OCI-LY7 (cell line): ENCODE data around the gene RFX7. TPM values are rescaled to one million over a fixed set of nuclear protein-coding genes. Genes with fewer than 3 reads are reported as not detected.

Experiments used
- BruUV-seq: library from RNA; stranded (reverse); fragments of 400-500 nt; replicated peaks from 2 replicates; lab custom pipeline; 2021; lab: Mats Ljungman, UMichigan
- CTCF ChIA-PET: fragments of 300-600 bp; sonication (Branson Sonifier 250); formaldehyde crosslinking; loops from one replicate; lab custom pipeline; 2022; ENCODE audit warnings: antibody characterized with exemption; ENCODE audit not compliant: unreplicated experiment; lab: Charles Lee
- POLR2A ChIA-PET: fragments of 300-600 bp; sonication (Branson Sonifier 250); formaldehyde crosslinking; loops from one replicate; lab custom pipeline; 2022; ENCODE audit warnings: antibody characterized with exemption; lab: Charles Lee
- DNase-seq: peaks from one replicate; pipeline ENCODE4 v3.0.0-alpha.2; 2015; ENCODE audit warnings: low spot score
- H2AFZ ChIP-seq: fragments of 200-600 bp; sonication (generic), shearing (Covaris generic); 2 replicates; pipeline ENCODE4 v1.6.1; 2014; ENCODE audit warnings: mild to moderate bottlenecking, antibody characterized with exemption, low read length, moderate library complexity
- H3K27ac ChIP-seq: fragments of 200-600 bp; sonication (generic); 2 replicates; pipeline ENCODE4 v1.5.1; 2014; ENCODE audit warnings: mixed run types, low read depth, mild to moderate bottlenecking, moderate library complexity, low read length, inconsistent platforms; ENCODE audit not compliant: poor library complexity, severe bottlenecking
- H3K36me3 ChIP-seq: fragments of 200-600 bp; sonication (generic); 2 replicates; pipeline ENCODE4 v1.6.1; 2014; ENCODE audit warnings: mild to moderate bottlenecking, antibody characterized with exemption, low read length, moderate library complexity, mixed read lengths; ENCODE audit not compliant: insufficient read depth
- H3K4me1 ChIP-seq: fragments of 200-600 bp; sonication (generic); 2 replicates; pipeline ENCODE4 v1.5.1; 2014; ENCODE audit warnings: mild to moderate bottlenecking, low read length; ENCODE audit not compliant: insufficient read depth, poor library complexity, severe bottlenecking
- H3K4me2 ChIP-seq: fragments of 200-600 bp; sonication (generic); 2 replicates; pipeline ENCODE4 v1.6.1; 2014; ENCODE audit warnings: mild to moderate bottlenecking, low read length
- H3K4me3 ChIP-seq: fragments of 200-600 bp; sonication (generic); 2 replicates; pipeline ENCODE4 v1.5.1; 2014; ENCODE audit warnings: mild to moderate bottlenecking, low read depth, low read length; ENCODE audit not compliant: poor library complexity, severe bottlenecking
- H3K79me2 ChIP-seq: fragments of 200-600 bp; sonication (generic); 2 replicates; pipeline ENCODE4 v1.6.1; 2016; ENCODE audit warnings: low read depth, mild to moderate bottlenecking, low read length, moderate library complexity, mixed read lengths; ENCODE audit not compliant: insufficient read depth
- H3K9me2 ChIP-seq: fragments of 200-600 bp; sonication (generic); 2 replicates; pipeline ENCODE4 v1.6.1; 2016; ENCODE audit warnings: mild to moderate bottlenecking, low read length, mixed read lengths; ENCODE audit not compliant: insufficient read depth
- H3K9me3 ChIP-seq: fragments of 200-600 bp; sonication (generic); 2 replicates; pipeline ENCODE4 v1.6.1; 2014; ENCODE audit warnings: mild to moderate bottlenecking, mixed run types, low read length, mixed read lengths
- H4K20me1 ChIP-seq: fragments of 200-600 bp; sonication (generic); 2 replicates; pipeline ENCODE4 v1.6.1; 2014; ENCODE audit warnings: mild to moderate bottlenecking, antibody characterized with exemption, low read length, moderate library complexity, mixed read lengths; ENCODE audit not compliant: insufficient read depth
- EZH2phosphoT487 ChIP-seq: fragments of 200-600 bp; sonication (generic); IDR thresholded peaks from 2 replicates; pipeline ENCODE4 v1.6.1; 2018; ENCODE audit warnings: low read depth, borderline replicate concordance, mild to moderate bottlenecking, mixed run types, antibody characterized with exemption, low read length, moderate library complexity, mixed read lengths
- intact Hi-C: fragments of 100-400 bp; cut with micrococcal nuclease; formaldehyde crosslinking; loops from one replicate; pipeline ENCODE4 v1.10.0; 2022; ENCODE audit not compliant: unreplicated experiment
- total RNA-seq, 2 experiments: library from RNA; depleted of rRNA in 1 of 2; stranded (reverse); fragments of >200 nt in 1 of 2; shearing (Covaris generic) in 1 of 2; gene quantifications; 2 replicates each; pipeline ENCODE4 v1.2.3, GENCODE V29; 2014 to 2022
- TF ChIP-seq, protein P1 (sequence below): fragments of 200-600 bp; sonication (generic); conservative IDR thresholded peaks from 2 replicates; pipeline ENCODE4 v1.5.1; 2014; ENCODE audit warnings: mild to moderate bottlenecking, antibody characterized with exemption, low read length, moderate library complexity, mixed read lengths

RFX7 gene
- total RNA-seq, 2 experiments from 2014 or later, result 10.3 to 33.9 TPM

DNA sequence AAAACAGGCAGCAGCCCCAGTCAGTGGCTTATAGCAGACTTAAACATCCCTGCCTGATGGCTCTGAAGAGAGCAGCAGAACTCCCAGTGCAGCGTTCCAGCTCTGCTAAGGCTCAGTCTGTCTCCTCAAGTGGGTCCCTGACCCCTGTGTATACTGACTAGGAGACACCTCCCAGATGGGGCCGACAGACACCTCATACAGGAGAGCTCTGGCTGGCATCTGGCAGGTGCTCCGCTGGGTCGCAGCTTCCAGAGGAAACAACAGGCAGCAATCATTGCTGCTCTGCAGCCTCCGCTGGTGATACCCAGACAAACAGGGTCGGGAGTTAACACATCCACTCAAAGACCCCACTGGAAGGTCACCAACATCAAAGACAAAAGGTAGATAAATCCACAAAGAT, 93.5 kb downstream of the RFX7 start:
- ChIA-PET CTCF (no interaction called here), POLR2A (interaction anchor here (1.0 kb wide), 1 partner anchor 9 kb away, joined by 3 read pairs; no protein-coding TSS in a partner anchor)
- H3K9me3 ChIP-seq, result no peaks in the 10 kb centered on the region
- DNase-seq, result no peak
- TF ChIP-seq, protein P1, sequence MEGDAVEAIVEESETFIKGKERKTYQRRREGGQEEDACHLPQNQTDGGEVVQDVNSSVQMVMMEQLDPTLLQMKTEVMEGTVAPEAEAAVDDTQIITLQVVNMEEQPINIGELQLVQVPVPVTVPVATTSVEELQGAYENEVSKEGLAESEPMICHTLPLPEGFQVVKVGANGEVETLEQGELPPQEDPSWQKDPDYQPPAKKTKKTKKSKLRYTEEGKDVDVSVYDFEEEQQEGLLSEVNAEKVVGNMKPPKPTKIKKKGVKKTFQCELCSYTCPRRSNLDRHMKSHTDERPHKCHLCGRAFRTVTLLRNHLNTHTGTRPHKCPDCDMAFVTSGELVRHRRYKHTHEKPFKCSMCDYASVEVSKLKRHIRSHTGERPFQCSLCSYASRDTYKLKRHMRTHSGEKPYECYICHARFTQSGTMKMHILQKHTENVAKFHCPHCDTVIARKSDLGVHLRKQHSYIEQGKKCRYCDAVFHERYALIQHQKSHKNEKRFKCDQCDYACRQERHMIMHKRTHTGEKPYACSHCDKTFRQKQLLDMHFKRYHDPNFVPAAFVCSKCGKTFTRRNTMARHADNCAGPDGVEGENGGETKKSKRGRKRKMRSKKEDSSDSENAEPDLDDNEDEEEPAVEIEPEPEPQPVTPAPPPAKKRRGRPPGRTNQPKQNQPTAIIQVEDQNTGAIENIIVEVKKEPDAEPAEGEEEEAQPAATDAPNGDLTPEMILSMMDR, result no peak
- TF ChIP-seq EZH2phosphoT487, result no peak
- H3K4me2 ChIP-seq, result no peak overlapping the region
- H3K36me3 ChIP-seq, result peaks cover 11% of the 10 kb centered on the region
- intact Hi-C loops, result no loop called here
- H4K20me1 ChIP-seq, result no peaks in the 10 kb centered on the region
- H2AFZ ChIP-seq, result no peak overlapping the region
- BruUV-seq, result no TSS peak
- H3K4me1 ChIP-seq, result no peaks in the 10 kb centered on the region
- H3K9me2 ChIP-seq, result no peaks in the 10 kb centered on the region
- peaks cover 21% of the 10 kb centered on the region for H3K79me2 ChIP-seq
- no peak overlapping the region for H3K4me3 ChIP-seq
- H3K27ac ChIP-seq, result no peak overlapping the region

DNA sequence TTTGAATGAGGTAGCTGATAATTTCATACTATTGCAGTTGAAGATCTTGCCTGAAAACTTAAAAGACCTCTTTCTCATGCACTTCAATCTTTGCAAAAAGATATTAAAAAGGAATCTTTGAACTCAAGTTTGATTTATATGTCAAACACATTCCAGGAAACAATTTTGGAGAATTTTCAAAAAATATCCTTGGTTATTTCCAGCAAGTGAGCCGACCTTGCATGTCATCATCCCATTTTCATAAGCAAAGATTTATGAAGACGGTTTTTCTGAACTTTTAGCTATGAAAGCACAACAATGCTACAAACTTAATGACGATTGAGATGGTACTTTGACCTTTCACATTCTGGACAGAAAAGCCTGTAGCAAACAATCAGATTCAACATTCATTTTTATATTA, 95.6 kb downstream of the RFX7 start:
- no peaks in the 10 kb centered on the region for H3K9me2 ChIP-seq
- H3K27ac ChIP-seq, result no peak overlapping the region
- CTCF ChIA-PET, result no interaction called here
- no peaks in the 10 kb centered on the region for H3K9me3 ChIP-seq
- no peak overlapping the region for H2AFZ ChIP-seq
- no peak overlapping the region for H3K4me2 ChIP-seq
- H3K4me1 ChIP-seq, result no peaks in the 10 kb centered on the region
- H4K20me1 ChIP-seq, result no peaks in the 10 kb centered on the region
- POLR2A ChIA-PET, result interaction anchor here (0.5 to 0.7 kb wide), 2 partner anchors 20 to 51 kb away, joined by 3 read pairs; no protein-coding TSS in a partner anchor
- no TSS peak for BruUV-seq
- peaks cover 29% of the 10 kb centered on the region for H3K79me2 ChIP-seq
- no peak for TF ChIP-seq EZH2phosphoT487
- TF ChIP-seq, protein P1, result no peak
- intact Hi-C loops, result no loop called here
- no peak overlapping the region for H3K4me3 ChIP-seq
- peaks cover 22% of the 10 kb centered on the region for H3K36me3 ChIP-seq
- DNase-seq, result no peak

- H3K4me2 ChIP-seq, result no peak overlapping the region
- no peaks in the 10 kb centered on the region for H3K9me3 ChIP-seq
- DNase-seq, result no peak
- H2AFZ ChIP-seq, result no peak overlapping the region
- no TSS peak for BruUV-seq
- peaks cover 29% of the 10 kb centered on the region for H3K79me2 ChIP-seq
- intact Hi-C loops, result no loop called here
- H3K9me2 ChIP-seq, result no peaks in the 10 kb centered on the region
- H3K4me1 ChIP-seq, result no peaks in the 10 kb centered on the region
- H3K27ac ChIP-seq, result no peak overlapping the region
- H4K20me1 ChIP-seq, result no peaks in the 10 kb centered on the region
- no peak overlapping the region for H3K4me3 ChIP-seq
- no peak for TF ChIP-seq EZH2phosphoT487
- TF ChIP-seq, protein P1, result no peak
- ChIA-PET POLR2A (interaction anchor here (0.7 kb wide), 1 partner anchor 29 kb away, joined by 3 read pairs; no protein-coding TSS in a partner anchor), CTCF (no interaction called here)
- peaks cover 35% of the 10 kb centered on the region for H3K36me3 ChIP-seq
These were observed 96.9 kb downstream of the RFX7 start for GRCh38 chr15:56146756-56147155.
